Activated T-cell treated with anti-CD3 and anti-CD28 coated beads, Interleukin-2, amount 50 U/mL, for 4 hours (primary cell): ENCODE results near the gene CDK16. TPM values are rescaled to one million over a fixed set of nuclear protein-coding genes. Genes with fewer than 3 reads are reported as not detected.

Experiments used
- ATAC-seq, 2 donors: fragments of 200-7000 bp; cut with Tn5 transposase; one replicate each; pipeline ENCODE4 v1.10.0; 2021
- DNase-seq: peaks from one replicate; pipeline ENCODE4 v3.0.0-alpha.2; 2020
- H3K27me3 Mint-ChIP-seq: one replicate; pipeline ENCODE4 v1.8.0; 2021; ENCODE audit warnings: low read depth, mixed read lengths
- H3K36me3 Mint-ChIP-seq: one replicate; pipeline ENCODE4 v1.8.0; 2022; ENCODE audit warnings: mixed read lengths; ENCODE audit not compliant: insufficient read depth
- H3K4me1 Mint-ChIP-seq: one replicate; pipeline ENCODE4 v1.8.0; 2021; ENCODE audit warnings: low read depth, mixed read lengths
- H3K4me3 Mint-ChIP-seq: one replicate; pipeline ENCODE4 v1.8.0; 2021; ENCODE audit warnings: mild to moderate bottlenecking, moderate library complexity, mixed read lengths
- H3K9me3 Mint-ChIP-seq: one replicate; pipeline ENCODE4 v1.8.0; 2021; ENCODE audit warnings: mixed read lengths
- total RNA-seq, 3 donors: library from RNA; stranded (reverse); gene quantifications; one replicate each; pipeline ENCODE4 v1.2.1, GENCODE V29; 2021

The CDK16 gene
- total RNA-seq, 3 donors from 2014 or later = 45.4 to 51.4 (median 49.4) TPM

DNA sequence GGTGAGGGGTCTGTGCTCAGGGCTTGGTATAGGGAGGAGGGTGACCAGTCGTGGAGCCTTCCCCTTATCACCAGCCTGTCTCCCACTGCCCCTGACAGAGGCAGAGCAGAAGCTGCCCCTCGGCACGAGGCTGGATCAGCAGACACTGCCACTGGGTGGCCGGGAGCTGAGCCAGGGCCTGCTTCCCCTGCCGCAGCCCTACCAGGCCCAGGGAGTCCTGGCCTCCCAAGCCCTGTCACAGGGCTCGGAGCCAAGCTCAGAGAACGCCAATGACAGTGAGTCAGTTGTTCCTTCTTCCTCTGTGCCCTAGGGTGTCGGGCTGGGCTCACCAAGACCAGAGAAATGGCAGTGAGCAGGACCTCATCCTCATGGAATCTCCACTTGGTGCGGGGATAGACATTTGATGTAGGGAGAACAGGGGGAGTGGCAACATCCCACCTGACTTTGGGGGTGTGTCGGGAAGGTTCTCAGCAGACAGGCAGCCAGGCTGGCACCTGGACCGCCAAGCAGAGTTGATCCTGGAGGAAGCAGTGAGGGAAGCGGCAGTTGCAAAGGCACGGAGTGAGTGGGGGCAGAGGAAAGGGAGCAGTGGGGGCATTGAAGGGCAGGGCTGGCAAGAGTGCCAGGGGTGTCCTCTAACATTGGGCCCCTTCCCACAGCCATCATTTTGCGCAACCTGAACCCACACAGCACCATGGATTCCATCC lies 39.1 kb upstream of the CDK16 start:
- Mint-ChIP-seq H3K9me3 (no peaks in the 10 kb centered on the region), H3K27me3 (no peaks in the 10 kb centered on the region), H3K4me1 (no peaks in the 10 kb centered on the region), H3K36me3 (peaks cover 13% of the 10 kb centered on the region), H3K4me3 (no peak overlapping the region)
- no peak for ATAC-seq
- DNase-seq = no peak

DNA sequence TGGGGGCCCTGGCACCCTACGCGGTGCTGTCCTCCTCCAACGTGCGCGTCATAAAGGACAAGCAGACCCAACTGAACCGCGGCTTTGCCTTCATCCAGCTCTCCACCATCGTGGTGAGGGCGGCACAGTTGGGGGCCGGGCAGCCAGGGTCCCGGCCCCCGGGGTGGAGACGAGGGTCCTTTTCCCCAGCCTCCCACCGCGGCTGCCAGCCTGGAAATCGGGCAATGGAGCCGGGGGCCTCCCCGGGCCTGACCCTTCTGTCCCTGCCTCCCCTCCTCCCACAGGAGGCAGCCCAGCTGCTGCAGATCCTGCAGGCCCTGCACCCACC lies 38.6 kb upstream of the CDK16 start:
- Mint-ChIP-seq H3K4me3 (no peak overlapping the region), H3K27me3 (no peaks in the 10 kb centered on the region), H3K36me3 (peaks cover 13% of the 10 kb centered on the region), H3K4me1 (no peaks in the 10 kb centered on the region), H3K9me3 (no peaks in the 10 kb centered on the region)
- ATAC-seq (no peak), DNase-seq (no peak)

DNA sequence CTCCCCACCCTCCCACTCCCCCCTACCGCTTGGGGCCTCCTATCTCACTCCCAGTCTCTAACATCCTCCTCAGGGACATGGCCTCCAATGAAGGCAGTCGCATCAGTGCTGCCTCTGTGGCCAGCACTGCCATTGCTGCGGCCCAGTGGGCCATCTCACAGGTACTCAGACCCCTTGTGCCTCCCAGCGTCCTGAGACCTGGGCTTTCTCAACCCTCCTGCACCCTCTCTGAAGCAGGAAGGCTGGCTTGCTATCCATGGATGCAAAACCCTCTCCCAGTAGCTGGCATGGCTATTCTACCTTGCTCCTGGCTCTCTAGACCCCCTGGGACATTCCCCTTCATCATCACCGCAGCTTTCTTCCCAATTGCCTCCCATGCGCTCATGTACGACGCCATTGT lies 38.1 kb upstream of the CDK16 start:
- ATAC-seq = no peak

DNA sequence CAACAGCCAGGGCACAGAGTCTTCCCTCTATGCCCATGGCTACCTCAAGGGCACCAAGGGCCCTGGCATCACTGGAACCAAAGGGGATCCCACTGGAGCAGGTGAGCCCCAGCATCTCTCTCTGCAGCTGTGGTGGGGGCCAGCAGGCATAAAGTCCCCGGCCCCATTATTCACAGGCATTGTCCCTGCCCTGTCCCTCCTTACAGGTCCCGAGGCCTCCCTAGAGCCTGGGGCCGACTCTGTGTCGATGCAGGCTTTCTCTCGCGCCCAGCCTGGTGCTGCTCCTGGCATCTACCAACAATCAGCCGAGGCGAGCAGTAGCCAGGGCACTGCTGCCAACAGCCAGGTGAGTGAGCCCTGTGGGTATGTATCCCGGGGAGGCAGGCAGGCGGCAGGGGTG lies 37.2 kb upstream of the CDK16 start:
- Mint-ChIP-seq H3K4me1 (no peaks in the 10 kb centered on the region), H3K36me3 (peaks cover 13% of the 10 kb centered on the region), H3K9me3 (no peaks in the 10 kb centered on the region), H3K27me3 (no peaks in the 10 kb centered on the region), H3K4me3 (no peak overlapping the region)
- no peak for DNase-seq
- ATAC-seq = no peak

More for the DNA sequence above, 38.1 kb upstream of the CDK16 start:
- Mint-ChIP-seq H3K4me1 (no peaks in the 10 kb centered on the region), H3K27me3 (no peaks in the 10 kb centered on the region), H3K36me3 (peaks cover 13% of the 10 kb centered on the region), H3K4me3 (no peak overlapping the region), H3K9me3 (no peaks in the 10 kb centered on the region)
- no peak for DNase-seq

DNA sequence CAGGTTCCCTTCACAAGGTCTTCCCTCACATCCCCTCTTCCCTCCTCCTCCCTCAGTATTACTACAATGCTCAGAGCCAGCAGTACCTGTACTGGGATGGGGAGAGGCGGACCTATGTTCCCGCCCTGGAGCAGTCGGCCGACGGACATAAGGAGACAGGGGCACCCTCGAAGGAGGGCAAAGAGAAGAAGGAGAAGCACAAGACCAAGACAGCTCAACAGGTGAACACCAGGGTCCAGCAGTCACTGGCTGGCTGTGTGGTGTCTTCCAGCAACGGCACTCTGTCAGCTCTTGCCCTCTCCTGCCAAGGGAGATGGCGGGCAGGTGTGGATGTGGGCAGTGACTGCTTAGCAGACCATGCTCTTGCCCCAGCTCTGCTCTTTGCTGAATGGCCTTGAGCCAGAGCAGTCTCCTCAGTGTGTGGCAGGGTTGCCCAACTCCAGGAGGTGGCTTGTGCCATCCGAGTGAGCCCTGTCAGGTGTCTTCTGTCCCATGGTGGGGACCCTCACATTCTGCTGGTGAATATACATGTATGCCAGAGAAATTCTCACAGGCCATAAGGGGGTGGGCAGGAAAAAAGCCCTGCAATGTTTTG lies 36.3 kb upstream of the CDK16 start:
- ATAC-seq (no peak), DNase-seq (no peak)
- Mint-ChIP-seq H3K9me3 (no peaks in the 10 kb centered on the region), H3K27me3 (no peaks in the 10 kb centered on the region), H3K4me1 (no peaks in the 10 kb centered on the region), H3K4me3 (no peak overlapping the region), H3K36me3 (peaks cover 13% of the 10 kb centered on the region)

DNA sequence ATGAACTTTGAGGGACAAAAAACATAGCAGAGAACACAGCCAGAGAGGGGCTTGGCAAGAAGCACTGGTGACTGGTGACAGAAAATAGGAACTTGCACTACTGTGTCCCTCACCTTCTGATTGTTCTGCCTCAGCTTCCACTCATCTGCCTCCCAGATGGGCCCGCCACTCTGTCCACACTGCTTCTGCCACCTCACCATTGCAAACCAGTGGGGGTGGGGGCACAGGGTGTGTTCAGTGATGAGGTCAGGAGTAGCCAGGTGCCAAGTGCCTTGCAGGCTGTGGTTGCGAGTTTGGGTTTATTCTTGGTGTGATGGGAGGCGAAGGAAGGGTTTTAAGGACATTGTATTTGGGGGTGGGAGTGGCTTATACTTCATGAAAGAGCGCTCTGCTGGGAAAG lies 34.0 kb upstream of the CDK16 start:
- Mint-ChIP-seq H3K27me3 (no peaks in the 10 kb centered on the region), H3K4me3 (no peak overlapping the region), H3K36me3 (peaks cover 5% of the 10 kb centered on the region), H3K9me3 (no peaks in the 10 kb centered on the region), H3K4me1 (peaks cover 13% of the 10 kb centered on the region)
- no peak for DNase-seq
- ATAC-seq = no peak

DNA sequence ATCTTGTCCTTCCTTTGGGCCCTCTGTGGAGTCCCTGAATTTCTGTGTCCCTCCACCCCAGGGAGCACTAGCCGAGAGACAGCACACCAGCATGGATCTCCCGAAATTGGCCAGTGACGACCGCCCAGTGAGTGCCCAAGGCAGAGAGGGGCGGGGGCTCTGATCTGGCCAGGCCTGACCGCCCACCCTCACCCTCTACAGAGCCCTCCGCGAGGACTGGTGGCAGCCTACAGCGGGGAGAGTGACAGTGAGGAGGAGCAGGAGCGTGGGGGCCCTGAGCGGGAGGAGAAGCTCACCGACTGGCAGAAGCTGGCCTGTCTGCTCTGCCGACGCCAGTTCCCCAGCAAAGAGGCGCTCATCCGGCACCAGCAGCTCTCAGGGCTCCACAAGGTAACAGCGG lies 33.2 kb upstream of the CDK16 start:
- DNase-seq (no peak), ATAC-seq (no peak)
- H3K4me3 Mint-ChIP-seq = no peak overlapping the region
- no peaks in the 10 kb centered on the region for H3K9me3 Mint-ChIP-seq
- peaks cover 4% of the 10 kb centered on the region for H3K36me3 Mint-ChIP-seq
- H3K27me3 Mint-ChIP-seq = no peaks in the 10 kb centered on the region
- peaks cover 13% of the 10 kb centered on the region for H3K4me1 Mint-ChIP-seq

DNA sequence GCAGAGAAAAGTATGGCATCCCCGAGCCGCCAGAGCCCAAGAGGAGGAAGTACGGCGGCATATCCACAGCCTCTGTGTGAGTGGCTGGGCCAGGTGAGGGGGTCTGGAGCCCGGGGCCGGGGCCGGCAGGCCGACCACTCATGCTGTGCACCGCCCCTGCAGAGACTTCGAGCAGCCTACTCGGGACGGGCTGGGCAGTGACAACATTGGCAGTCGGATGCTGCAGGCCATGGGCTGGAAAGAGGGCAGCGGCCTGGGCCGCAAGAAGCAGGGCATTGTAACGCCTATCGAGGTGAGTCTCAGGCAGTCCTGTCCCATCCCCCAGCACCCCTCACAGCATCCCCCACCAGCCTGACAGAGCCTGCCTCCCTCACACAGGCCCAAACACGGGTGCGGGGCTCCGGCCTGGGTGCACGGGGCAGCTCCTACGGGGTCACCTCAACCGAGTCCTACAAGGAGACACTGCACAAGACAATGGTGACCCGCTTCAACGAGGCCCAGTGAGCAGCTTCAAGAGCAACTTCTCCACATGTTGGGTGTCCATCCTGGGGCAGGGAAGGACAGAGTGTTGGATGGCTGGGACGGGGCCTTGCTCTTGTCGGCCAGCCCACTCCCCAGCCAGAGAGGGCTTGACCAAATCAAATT lies 32.3 kb upstream of the CDK16 start:
- DNase-seq = no peak
- Mint-ChIP-seq H3K4me1 (peaks cover 19% of the 10 kb centered on the region), H3K9me3 (no peaks in the 10 kb centered on the region), H3K27me3 (no peaks in the 10 kb centered on the region), H3K36me3 (peaks cover 4% of the 10 kb centered on the region), H3K4me3 (no peak overlapping the region)
- no peak for ATAC-seq

DNA sequence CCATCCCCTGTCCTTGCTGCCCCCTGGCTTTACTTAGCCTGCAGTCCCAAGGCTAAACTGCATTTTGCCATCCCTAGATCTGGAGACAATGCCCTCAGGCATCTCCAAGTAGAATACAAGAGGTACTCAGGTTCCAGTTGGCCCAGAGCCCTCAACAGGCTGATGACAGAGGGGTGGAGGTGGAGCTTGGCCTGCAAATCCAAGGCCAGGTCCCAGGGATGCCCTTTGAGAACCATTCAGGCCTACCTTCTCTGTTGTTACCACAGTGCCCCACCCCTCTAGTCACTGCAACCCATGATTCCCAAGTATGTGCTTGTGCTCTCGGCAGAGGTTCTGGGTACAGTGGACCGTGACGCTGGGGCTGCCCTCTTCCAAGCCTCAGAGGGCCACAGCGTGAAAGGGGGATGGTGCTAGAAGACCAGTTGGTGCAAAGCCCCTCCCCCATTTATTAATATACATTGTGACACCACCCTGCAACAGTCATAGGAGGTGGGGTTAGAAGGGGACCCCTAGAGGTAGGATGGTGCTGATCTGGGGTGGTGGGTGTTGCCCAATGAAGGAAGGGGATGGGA lies 31.3 kb upstream of the CDK16 start:
- no peak overlapping the region for H3K4me3 Mint-ChIP-seq
- DNase-seq (no peak), ATAC-seq (no peak)
- peaks cover 20% of the 10 kb centered on the region for H3K4me1 Mint-ChIP-seq
- no peaks in the 10 kb centered on the region for H3K27me3 Mint-ChIP-seq
- peaks cover 4% of the 10 kb centered on the region for H3K36me3 Mint-ChIP-seq
- H3K9me3 Mint-ChIP-seq = no peaks in the 10 kb centered on the region

DNA sequence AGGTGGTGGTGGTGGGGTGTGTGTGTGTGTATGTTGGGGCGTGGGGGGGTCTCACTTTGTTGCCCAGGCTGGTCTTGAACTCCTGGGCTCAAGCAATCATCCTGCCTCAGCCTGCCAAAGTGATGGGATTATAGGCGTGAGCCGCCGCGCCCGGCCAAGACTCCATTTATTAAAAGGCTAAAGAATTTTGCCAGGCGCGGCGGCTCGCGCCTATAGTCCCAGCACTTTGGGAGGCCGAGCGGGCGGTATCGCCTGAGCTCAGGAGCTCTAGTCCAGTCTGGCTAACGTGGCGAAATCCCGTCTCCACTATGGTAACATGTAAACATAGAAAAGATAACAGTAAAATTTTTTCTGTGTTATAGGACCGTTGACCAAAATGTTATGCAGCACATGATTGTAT lies 28.6 kb upstream of the CDK16 start:
- H3K36me3 Mint-ChIP-seq = peaks cover 2% of the 10 kb centered on the region
- DNase-seq (no peak), ATAC-seq (no peak)
- H3K27me3 Mint-ChIP-seq = no peaks in the 10 kb centered on the region
- no peaks in the 10 kb centered on the region for H3K9me3 Mint-ChIP-seq
- peaks cover 31% of the 10 kb centered on the region for H3K4me1 Mint-ChIP-seq
- no peak overlapping the region for H3K4me3 Mint-ChIP-seq

DNA sequence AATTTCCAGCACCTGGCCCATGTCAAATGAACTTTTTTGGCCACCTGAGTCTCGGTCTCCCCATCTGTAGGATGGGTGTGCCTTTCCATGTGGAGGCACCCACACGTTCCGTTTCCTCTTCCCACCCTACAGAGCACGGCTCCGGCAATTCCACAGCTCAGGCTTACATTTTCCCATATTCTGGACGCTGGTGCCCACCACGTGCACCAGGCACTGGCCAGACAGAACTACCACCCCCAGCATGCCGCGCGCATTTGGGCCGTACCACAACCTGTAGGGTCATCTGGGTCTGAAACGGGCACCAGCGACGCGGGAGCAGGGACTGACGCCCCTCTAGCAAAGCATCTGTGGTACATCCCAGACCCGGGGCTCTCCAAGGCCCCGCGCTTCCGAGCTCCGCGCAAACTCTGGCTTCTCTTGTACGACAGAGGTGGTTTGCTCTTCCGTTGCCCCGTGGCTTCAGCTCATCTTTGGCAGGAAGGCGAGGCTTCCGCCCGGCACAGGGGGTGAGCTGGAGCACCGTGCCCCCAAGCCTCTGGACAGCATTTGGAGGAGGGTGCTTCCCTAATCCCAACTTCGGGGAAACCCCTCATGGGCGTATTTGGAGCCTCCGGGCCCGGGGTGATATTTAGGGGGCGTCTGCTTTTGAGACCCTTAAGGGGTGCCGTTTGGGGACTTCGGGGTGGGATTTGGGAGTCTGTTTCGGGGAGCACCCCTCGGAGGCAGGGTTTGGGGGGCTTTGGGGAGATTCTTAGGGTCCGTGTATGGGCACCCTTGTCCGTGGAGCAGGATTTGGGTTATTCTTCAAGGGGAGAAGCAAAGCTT lies 27.8 kb upstream of the CDK16 start:
- no peaks in the 10 kb centered on the region for H3K9me3 Mint-ChIP-seq
- peak; percentile 75 to 78 for ATAC-seq
- DNase-seq = peak; percentile 74
- peaks cover 38% of the 10 kb centered on the region for H3K4me1 Mint-ChIP-seq
- H3K4me3 Mint-ChIP-seq = peak overlapping the region; percentile 94
- peaks cover 4% of the 10 kb centered on the region for H3K36me3 Mint-ChIP-seq
- H3K27me3 Mint-ChIP-seq = no peaks in the 10 kb centered on the region

DNA sequence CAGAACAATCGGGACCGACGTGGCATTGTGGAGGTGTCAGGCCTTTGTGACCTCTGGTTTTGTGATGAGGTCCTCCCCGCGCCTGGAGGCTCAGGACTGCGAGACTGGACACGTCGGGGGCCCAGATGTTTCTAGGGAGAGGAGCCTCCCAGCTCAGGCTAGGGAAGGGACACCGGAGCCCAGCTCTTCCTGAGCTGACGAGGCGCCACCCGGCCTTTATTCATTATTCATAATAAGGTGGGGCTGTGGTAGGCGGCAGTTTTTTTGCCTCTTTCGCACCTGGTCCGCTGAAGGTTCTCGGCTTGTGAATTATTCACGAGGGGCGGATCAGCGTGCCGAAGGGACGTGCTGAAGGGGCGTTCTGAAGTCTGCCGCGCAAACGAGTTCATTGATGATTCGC lies 27.1 kb upstream of the CDK16 start:
- ATAC-seq (peak; percentile 14 to 23), DNase-seq (peak; percentile 48)
- Mint-ChIP-seq H3K36me3 (peaks cover 10% of the 10 kb centered on the region), H3K4me3 (peak overlapping the region; percentile 94), H3K27me3 (no peaks in the 10 kb centered on the region), H3K4me1 (peaks cover 45% of the 10 kb centered on the region), H3K9me3 (no peaks in the 10 kb centered on the region)

DNA sequence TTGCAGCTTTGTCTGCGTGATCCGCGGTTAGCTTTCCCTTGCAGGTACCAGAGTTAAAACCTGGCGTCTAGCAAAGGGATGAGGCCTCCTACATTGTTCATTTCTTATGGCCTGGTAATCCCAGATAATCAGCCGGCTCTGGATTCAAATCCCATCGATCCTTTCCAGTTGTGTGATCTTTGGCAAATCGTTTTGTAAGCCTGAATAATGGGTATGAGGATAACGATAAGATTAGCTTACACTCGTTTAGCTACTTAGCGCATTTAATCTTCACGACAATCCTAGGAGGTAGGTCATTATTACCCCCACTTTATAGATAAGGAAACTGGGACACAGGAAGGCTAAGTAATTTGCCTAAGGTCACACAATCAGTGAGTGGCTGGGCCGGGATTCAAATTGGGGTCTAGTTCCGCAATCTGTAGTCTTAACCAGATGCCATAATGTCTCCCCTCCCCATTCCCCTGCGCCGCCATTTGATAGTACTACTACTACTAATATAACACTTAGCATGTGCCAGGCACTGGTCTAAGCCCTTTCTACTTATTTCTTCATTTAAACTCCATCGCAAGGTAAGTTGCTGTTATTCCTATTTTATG lies 26.6 kb upstream of the CDK16 start:
- peaks cover 51% of the 10 kb centered on the region for H3K4me1 Mint-ChIP-seq
- no peaks in the 10 kb centered on the region for H3K9me3 Mint-ChIP-seq
- DNase-seq = no peak
- ATAC-seq = no peak
- H3K4me3 Mint-ChIP-seq = peak overlapping the region; percentile 94
- H3K36me3 Mint-ChIP-seq = peaks cover 10% of the 10 kb centered on the region
- H3K27me3 Mint-ChIP-seq = no peaks in the 10 kb centered on the region
